ENCODE measurements around the gene SEMA6D. TPM values are rescaled to one million over a fixed set of nuclear protein-coding genes. Genes with fewer than 3 reads are reported as not detected.

Gene SEMA6D, protein sequence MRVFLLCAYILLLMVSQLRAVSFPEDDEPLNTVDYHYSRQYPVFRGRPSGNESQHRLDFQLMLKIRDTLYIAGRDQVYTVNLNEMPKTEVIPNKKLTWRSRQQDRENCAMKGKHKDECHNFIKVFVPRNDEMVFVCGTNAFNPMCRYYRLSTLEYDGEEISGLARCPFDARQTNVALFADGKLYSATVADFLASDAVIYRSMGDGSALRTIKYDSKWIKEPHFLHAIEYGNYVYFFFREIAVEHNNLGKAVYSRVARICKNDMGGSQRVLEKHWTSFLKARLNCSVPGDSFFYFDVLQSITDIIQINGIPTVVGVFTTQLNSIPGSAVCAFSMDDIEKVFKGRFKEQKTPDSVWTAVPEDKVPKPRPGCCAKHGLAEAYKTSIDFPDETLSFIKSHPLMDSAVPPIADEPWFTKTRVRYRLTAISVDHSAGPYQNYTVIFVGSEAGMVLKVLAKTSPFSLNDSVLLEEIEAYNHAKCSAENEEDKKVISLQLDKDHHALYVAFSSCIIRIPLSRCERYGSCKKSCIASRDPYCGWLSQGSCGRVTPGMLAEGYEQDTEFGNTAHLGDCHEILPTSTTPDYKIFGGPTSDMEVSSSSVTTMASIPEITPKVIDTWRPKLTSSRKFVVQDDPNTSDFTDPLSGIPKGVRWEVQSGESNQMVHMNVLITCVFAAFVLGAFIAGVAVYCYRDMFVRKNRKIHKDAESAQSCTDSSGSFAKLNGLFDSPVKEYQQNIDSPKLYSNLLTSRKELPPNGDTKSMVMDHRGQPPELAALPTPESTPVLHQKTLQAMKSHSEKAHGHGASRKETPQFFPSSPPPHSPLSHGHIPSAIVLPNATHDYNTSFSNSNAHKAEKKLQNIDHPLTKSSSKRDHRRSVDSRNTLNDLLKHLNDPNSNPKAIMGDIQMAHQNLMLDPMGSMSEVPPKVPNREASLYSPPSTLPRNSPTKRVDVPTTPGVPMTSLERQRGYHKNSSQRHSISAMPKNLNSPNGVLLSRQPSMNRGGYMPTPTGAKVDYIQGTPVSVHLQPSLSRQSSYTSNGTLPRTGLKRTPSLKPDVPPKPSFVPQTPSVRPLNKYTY
- total RNA-seq: 4.2 and 4.5 TPM in 2 replicates

DNA sequence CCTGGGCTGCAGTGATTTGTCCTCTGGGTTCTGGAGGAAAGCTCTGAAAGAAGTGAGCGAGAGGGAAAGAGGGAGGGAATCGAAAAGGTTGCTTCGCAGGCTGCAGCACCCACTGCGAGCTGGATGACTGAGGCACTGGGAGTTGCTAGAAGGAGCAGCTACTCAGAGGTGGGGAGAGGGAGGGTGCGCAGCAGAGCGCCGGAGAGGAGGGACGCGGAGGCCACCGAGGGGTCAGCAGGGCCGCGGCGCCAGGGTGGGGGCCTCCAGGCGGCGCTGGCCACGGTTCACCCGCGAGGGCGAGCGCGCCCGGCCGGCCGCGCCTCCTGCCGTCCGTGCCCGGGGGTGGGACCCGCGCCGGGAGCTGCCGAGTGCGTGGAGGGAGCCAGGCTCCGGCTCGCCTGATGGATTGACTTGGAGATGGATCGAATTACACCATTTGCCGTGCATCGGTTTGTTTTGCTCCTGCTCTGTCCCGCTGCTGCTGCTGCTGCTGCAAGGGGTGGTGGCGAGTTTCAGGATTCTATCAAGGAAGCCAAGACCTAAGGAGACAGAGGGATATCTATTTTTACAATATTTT, at the start of gene SEMA6D:
Gene SEMA6D, plus strand, starts transcription at position 470 of the 577 bp plus-strand sequence. CDS start 42,294 bp downstream, outside the sequence.

